Measurements from ENCODE around the gene FAM163B.
A peak's percentile ranks its signal among the peaks of the same experiment; 100 is the strongest.

The FAM163B gene

GRCh38 chr9:133594310-133594709 lies 14.9 kb downstream of the FAM163B start:
- DNase-seq = no peak

DNA sequence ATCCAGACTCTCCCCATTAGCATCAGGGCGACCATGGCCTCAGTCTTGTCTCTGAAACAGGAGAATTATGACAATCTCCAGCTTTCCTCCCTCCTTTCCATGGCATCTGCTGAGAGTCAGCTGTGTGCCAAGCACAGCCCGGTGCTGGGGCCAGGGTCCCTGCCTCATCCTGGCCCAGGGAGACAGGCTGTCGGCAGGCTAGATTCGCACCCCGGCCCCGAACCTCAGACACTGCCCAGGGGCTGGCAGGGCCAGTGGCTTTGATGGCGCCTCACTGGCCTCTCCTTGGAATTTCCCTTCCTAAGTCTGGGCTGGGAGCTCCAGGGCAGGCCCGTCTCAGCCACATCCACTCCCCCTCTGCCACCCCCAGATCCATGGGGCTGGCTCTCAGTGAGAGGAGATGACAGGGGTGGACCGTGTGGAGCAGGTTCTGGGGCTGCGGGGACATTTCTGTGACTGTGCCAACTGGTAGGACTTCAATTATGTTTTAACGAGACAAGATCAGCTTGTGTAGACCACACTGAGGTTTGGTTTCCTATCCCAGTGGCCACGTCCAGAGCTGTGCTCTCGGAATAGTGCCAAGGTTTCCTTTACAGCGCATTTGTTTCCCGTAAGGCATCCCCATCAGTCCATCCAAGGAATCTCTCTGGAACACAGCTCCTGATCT lies 15.5 kb downstream of the FAM163B start:
- DNase-seq = no peak

GRCh38 chr9:133592731-133593409 lies 16.3 kb downstream of the FAM163B start:
- DNase-seq = no peak

DNA sequence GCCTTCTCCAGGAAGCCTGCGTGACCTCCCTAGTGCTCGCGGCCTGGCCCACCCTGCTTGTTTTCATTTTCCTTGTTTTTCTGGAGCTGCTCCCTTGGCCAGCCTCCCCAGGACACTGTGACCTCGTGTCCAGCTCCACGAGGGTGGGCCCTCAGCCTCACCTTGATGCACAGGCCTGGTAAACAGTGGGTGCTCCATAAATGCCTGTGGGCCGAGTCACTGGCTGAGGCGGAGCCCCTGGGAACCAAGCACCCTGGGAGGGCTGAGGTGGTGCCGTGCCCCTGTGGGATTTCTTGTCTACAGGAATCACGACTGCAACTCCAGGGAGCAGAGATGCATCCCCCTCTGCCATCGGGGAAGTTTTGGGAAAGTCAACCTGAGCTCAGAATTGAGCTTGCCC lies 17.2 kb downstream of the FAM163B start:
- DNase-seq = no peak

- DNase-seq = no peak
Measured at GRCh38 chr9:133591116-133591910, 17.9 kb downstream of the FAM163B start.

DNA sequence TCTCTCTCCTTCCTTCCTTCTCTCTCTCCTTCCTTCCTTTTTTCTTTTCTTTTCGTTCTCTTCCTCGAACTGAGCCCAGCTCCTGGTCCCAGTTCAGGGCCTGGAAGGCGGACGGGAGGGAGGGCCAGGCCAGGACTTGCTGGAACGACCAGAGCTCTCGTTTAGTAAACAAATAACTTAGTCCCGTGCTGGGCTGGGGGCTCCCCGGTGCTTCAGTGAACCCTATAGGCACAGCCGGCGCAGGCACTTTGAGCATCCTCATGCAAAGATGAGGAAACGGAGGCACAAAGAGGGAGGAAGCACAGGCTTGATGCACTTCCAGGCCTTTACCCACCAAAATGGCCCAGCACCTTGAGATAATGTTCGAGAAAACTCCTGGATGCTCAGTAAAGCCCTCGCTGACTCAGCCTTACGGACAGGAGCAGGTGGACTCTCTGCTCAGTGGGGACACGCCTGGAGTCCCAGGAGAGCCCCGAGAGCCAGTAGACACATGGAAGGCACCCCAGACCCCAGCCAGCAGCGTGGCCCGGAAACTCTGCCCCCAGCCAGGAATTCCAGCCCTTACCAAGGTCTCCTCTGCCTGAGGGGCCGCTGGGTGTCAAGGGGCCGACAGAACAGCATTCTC lies 18.8 kb downstream of the FAM163B start:
- no peak for DNase-seq

DNA sequence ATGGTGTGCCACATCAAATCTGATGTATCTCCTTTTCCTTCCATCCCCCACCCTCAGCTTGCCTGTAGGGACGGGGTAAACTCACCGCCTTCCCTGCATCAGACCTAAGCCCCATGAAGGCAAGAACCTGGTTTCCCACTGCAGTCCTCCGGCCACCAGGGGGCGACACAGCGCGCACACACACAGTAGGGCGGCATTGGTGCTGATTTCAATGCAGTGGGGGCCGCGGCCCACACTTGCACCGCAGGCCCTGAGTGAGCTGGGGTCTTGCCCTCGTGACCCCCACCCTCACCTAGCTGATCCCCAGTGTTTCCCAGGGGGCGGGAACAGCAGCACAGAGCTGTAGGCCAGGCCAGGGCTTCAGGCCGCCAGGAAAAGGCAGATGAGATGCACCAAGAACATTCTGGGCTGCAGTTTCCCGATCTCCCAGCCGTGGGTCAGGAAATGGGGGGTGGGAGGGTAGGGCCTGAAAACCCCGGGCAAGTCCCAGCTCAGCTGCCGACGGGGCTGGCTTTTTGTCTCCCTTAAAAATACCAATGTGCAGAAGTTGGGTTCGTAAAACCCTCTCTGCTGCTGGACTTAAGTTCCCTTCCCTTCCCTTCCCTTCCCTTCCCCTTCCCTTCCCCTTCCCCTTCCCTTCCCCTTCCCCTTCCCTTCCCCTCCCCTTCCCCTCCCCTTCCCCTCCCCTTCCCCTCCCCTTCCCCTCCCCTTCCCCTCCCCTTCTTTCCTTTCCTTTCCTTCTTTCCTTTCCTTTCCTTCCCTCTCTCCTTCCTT lies 19.5 kb downstream of the FAM163B start:
- DNase-seq = peak; percentile 20

DNA sequence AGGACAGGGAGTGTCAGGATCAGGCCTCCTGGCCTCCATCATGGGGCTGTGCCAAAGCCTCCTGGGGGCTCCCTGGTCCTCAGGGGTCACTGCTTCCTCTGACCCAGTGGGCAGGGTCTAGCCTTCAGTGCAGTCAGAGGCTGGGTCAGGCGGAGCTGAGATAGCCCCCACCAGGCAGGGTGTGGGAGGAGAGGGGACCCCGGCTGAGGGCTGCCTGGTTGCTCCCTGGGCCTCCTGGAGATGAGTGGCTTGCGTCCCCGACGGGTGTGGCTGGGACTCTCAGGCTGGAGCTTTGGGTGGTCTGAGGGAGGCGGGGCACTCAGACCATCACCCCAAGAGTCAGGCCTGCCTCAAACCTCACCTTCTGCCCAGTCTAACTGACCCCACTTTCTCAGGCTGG lies 21.7 kb downstream of the FAM163B start:
- no peak for DNase-seq

- DNase-seq = no peak
Measured at GRCh38 chr9:133587051-133587450, 22.1 kb downstream of the FAM163B start.

DNA sequence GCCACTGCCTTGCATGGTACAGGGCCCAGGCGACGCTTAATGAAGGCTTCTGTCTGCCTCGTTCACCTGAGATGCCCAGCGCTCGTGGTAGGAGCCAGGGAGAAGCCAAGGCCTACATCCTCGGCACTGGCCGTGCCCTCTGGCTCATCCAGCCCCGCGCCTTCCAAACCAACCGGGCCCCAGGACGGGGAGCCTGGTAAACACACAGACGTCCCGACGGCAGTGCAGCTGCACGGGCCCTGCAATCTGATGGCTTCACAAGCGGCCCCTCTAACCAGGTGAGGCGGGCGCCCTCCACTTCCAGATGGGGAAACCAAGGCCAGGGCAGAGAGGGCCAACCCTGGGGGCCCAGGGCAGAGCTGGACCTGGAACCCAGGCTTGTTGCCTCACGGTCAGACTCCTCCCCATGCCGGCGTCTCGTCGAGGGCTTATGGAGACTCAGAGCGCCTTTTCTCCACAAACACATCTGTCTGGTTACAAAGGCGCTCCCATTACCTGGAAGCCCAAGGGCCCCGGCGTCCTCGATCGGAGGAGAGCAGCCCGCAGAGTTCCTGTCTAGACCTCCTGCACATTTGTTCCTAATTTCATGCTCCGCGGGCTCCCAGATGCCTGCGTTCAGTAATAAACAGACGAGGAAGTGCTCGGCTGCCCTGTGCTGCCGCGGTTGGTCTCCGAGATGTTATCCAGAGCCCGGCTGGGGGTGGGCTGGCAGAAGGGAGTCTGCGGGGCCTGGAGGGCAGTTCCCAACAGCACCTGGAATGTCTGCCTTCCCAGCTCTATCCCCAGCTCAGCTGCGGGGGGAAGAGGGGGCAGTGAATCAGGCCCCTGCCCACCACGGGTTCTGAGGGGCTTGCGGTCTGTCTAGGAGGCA lies 23.5 kb downstream of the FAM163B start:
- peak; percentile 40 for DNase-seq

- peak; percentile 23 for DNase-seq
Measured at GRCh38 chr9:133584559-133585476, 24.4 kb downstream of the FAM163B start.

DNA sequence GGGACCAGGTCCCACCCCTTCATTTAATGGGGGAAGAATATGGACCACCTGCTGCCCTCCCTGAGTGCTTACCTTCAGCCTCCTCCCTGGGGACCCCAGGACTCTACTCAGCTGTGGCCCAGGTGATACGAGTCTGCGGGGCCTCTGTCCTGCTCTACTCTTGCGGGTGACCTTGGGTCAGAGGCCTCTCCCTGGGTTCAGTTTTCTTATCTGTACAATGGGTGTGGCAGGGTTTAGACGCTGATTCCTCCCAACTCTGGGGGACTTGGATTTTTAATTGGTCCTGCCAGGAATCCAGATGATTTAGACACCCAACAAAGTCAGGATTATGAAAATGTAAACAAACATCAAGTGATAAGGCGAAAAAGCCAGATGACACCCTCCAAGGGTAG lies 25.0 kb downstream of the FAM163B start:
- DNase-seq = no peak

- DNase-seq = no peak
Measured at GRCh38 chr9:133583586-133583985, 25.6 kb downstream of the FAM163B start.

DNA sequence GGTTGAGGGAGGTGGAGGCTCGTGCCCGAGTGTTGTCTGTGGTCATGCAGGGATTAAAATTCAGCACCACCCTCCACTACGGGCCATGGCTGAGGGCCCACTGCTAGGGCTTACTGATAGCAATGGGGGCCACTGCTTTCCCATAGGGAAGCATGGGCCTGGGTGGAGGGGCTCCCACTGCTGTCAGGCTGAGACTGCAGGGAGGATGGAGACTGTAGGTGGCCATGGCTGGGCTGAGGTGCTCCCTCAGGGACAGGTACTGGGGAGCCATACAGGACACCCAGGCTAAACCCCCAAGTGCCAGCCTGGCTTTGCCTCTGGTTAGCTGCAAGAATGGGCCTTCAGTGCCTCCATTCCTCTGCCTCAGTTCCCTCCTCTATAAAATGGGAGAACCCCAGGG lies 26.1 kb downstream of the FAM163B start:
- no peak for DNase-seq

- DNase-seq = no peak
Measured at GRCh38 chr9:133582501-133583045, 26.6 kb downstream of the FAM163B start.

DNA sequence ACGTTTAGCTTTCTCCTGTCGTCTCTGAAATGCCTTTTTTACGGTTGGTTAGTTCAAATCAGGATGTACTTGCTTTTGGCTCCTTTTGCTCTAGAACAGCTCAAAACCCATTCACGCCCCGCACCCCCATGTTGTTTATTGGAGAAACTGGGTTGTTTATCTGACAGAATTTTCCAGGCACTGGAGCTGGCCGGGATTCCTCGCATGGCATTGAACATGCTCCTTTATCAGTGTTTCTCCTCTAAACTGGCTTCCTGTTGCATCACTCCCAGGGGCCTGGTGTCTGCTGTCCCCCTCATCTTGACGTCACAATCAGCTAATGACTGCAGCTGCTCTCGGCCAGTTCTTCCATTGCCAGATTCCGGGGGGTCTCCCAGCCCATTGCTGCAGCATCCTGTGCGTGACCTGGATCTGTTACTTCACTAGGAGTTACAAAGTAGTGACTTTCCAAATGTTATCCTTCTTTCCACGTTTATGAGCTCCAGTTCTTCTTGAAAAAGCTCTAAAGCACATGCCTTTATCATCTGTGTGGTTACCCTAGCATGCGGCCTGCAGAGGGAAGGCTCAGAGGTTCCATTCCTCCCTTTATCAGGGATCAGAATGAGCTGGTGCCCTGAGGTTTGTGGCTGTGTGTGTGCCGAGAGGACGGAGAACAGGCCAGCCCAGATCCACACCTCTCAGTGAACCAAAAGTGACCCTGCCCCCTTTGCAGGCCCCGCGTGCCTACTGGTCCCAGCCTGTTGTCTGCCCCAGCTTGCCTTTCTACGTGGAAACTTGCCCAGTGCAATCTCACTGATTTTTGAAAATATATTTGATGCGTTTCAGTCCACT lies 27.5 kb downstream of the FAM163B start:
- DNase-seq = peak; percentile 21

DNA sequence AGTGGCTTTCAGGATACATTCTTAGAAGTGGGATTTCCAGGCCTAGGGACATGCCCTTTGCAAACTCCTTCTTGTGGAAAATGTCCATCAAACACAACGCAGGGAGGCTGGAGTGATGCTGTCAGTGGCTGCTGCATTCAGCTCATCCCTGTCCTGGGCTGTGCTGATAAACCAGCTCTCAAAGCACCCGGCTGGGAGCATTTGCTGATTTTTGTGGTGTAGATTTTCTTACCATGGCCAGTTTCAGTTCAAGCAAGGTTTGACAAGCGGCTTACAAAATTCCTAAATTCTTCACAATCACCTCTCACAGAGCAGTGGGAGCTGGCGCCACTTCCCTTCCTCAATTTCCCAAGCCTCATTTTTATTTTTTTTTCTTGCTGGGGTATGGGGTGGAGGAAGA lies 28.2 kb downstream of the FAM163B start:
- DNase-seq = no peak

DNA sequence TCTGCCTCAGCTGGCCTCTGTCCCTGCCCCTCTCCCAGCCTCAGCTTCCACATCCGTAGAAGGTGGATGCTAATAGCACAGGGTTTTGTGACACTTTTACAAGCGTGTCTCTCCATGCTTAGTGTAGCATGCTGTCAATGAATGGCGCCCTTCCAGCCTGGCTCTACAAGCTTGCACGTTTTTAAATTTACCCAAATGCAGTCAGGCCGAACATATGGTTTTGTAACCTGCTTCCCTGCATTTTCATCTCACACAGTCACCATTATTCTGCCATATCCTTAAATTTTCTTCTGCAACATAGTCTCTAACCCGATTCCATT lies 28.8 kb downstream of the FAM163B start:
- no peak for DNase-seq

- no peak for DNase-seq
Measured at GRCh38 chr9:133579601-133580418, 29.4 kb downstream of the FAM163B start.
